NCI-H128 (cell line): ENCODE results near the gene MARCOL.

Experiments used
- DNase-seq: peaks from one replicate; lab custom pipeline; 2025; ENCODE audit not compliant: unreplicated experiment; lab: John Stamatoyannopoulos, UW

Gene MARCOL

GRCh38 chr5:148238418-148238794, at the start of gene MARCOL:
TSS of gene MARCOL (plus strand) at chr5:148238525. CDS start at chr5:148238598, 73 bp downstream.
- DNase-seq = no peak

DNA sequence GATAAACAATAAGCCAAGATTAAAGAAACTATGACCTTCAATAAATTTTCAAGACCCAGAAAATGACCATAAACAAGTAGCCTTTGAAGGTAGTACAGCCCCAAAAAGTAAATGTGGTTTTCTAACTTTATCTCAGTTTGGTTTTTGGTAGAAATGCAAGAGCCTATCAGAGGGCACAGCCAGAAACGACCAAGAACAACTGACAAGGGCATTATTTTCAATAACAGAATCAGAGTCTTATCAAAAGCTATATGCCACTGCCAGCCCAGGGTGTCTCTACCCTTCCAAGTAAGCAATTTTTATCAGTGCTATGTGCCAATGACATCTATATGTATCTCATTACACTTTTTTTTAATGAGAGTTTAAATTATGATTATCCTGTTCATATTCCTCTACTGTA, 47.3 kb upstream of the MARCOL start:
- DNase-seq = no peak

- DNase-seq = no peak
These were observed 45.1 kb upstream of the MARCOL start for GRCh38 chr5:148193202-148193601.

DNA sequence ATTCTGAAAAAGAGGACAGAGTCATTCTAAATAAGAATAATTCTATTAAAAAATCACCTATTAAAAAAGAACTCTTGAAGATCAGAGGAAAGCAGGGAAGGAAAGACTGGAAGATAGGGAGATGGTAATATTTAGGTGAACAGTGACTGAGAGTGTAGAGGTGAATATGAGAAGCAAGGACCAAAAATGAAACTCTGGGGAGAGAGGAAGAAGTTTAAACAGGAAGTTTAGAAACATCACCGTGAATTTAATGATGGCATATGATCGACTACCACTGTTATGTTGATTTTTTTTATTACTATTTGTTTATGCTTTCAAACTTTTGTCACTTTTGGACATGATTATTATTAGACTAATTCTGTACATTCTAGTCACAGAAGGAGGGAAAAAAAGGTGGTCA, 37.2 kb upstream of the MARCOL start:
- no peak for DNase-seq

DNA sequence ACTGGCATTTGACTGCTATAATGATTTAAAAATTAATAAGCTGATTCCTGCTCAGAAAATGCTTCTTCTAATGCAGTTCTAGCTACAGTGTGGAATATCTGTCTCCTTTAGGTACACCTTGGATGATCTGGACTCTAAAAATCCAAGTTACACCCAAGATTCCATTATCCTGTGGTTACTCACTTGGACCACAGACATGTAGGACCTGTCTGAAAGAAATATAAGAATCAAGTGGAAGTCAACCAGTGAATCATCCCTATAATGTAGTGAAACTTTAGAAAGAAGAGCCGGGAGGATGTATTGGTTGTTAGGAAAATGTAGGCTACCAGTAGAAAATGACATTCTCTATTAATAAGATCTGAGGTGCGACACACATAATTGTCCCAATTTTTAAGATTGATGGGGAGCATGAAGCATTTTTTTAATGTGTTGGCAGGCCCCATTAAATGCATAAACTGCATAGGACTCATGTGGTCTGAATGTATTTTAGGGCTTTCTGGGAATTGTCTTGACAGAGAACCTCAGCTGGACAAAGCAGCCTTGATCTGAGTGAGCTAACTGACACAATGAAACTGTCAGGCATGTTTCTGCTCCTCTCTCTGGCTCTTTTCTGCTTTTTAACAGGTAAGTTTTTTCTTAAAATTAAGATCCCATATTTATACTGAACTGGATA, 35.7 kb upstream of the MARCOL start, which contains the start of gene SPINK6:
TSS of gene SPINK6 (plus strand) at position 512 of the 673 bp plus-strand sequence. CDS start at position 567, 55 bp downstream.
- DNase-seq = no peak

DNA sequence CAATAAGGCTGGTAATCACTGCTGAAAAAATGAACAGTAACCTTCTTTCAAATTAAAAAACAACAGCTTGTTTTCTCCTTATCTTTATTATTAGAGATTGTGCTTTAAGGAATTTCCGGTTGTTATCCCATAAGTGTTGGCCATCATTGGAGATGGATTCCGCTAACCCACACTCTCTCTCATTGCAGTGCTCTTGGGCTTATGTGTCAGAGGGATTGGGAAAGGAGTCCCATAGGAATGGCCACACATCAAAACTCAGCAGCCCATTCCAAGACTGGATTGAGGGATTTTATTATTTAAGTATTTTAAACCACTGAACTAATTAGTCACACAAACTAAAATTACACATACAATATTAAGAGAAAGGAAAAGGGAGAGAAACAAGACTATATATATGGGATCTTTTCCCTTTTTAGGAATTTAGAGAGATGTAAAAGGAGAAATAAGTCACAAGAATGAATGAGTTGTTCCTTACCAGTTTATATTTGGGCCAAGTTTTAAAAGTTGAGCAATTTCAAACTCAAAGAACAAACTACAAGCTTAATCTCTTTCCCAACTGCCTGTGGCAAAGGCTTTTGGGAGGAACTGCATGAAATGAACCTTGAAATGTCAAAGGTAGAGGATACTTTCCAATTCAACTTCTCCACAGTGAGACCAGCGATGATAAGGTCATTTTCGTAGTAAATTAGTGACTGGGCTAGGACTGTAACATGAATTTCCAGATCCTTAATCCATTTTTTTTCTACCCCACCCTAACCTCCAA, 33.1 kb upstream of the MARCOL start:
- no peak for DNase-seq

- no peak for DNase-seq
These were observed 32.5 kb upstream of the MARCOL start for GRCh38 chr5:148205865-148206264.

DNA sequence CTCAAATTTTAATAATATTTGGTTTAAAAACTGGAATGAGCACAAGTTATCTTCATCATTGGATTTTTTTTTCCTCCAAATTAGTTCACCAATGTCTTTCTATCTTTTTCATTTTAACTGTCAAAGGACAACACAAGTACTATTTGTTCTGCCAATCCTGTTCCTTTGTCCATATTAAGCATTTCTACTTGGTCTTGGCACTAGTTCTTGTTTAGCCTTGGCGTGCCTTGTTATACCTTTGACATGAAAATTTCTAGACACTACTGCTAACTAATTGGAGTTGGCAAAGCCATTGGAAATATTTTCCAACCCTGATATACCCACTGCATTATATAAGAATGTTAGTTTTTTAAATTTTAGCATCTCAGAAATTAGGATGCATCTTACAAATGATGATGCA, 31.7 kb upstream of the MARCOL start:
- no peak for DNase-seq

DNA sequence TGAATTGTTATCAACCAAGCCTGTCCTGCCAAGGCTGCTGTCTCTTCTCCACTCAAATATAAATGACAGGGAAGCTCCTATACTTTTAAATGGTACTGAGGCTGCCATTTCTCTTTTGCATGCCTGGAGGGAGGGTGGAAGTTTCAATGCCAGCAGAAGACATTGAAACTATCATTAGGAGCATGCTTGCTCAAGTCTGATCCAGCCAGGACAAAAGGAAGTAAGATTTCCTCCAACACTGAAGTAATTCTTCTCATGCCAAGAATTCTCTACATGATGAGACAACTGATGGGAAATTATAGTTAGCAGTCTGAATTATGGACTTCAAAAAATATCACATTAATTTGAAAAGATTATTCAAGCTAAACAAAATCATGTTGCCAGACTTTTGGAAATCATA, 30.1 kb upstream of the MARCOL start:
- no peak for DNase-seq

- no peak for DNase-seq
These were observed 29.1 kb upstream of the MARCOL start for GRCh38 chr5:148209151-148209770.

- no peak for DNase-seq
These were observed 23.6 kb upstream of the MARCOL start for GRCh38 chr5:148214665-148215185.

- DNase-seq = no peak
These were observed 16.8 kb upstream of the MARCOL start for GRCh38 chr5:148221508-148221907.

- DNase-seq = no peak
These were observed 14.1 kb upstream of the MARCOL start for GRCh38 chr5:148224117-148224742.

DNA sequence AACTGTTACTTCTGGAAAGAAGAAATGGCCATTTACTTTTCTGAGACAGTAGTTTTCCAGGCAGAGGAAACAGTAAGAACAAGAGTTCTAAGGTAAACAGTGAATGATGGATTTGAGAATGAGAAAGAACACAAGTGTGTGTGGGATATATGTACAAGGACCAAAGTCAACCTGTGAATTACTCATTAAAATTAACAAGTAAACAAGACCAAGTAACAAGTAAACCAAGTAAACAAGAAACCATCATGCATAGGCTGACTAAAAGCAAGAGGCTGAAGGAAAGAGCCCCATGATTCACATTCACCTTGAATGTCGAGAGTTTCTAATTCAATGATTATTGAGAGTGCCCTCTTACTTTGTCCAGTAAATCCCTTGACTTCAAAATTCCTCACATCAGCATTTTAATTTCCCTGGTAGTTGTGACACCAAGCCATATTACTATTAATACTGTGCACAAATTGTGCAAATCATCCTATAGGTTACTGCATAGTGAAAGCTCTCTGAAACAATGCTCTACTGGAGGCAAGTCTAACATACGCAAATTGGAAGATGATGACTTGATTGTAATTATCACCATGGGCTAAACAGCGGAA, 9.8 kb upstream of the MARCOL start:
- DNase-seq = no peak

GRCh38 chr5:148229840-148230239, 8.5 kb upstream of the MARCOL start:
- DNase-seq = no peak

- DNase-seq = no peak
These were observed 8.1 kb upstream of the MARCOL start for GRCh38 chr5:148230240-148230639.

DNA sequence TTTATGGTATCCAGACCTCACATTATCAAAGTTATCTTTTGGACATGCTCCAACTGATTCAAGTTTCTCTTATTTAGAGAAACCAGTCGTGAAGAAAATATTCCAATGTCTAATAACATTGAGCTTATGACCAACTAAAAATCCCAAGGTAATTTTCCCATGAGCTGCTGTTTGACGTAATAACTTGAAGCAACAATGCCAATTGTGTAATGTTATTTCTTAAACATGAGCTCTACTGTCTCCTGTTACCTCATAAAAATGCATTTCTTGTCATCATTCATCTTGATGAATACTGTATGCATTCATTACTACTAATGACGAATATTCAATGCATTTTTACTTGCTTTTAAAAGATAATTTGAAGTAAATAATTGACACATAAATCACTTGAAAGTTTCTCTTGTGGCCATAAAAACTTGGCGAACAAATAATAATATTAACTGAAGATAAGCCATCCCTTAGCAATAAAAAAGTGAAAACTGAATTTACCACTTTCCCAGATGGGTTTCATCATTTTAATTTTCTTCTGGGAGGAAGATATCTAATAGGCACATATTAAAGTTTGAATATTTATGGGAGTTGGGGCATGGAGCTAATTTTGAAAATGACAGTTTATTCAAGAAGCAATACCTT, 424 bp upstream of the MARCOL start:
- no peak for DNase-seq

- no peak for DNase-seq
These were observed 10.6 kb downstream of the MARCOL start for GRCh38 chr5:148248894-148249293.

DNA sequence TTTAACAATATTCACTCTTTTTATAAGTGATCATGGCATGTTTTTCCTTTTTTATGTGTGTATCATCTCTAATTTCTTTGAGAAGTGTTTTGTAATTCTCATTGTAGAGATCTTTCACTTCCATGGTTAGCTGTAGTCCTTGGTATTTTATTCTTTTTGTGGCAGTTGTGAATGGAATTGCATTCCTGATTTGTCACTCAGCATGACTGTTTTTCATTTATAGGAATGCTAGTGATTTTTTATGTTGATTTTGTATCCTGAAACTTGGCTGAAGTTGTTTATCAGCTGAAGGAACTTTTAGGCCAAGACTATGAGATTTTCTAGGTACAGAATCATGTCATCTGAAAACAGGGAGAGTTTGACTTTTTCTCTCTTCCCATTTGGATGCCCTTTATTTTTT, 17.1 kb downstream of the MARCOL start:
- DNase-seq = no peak

- no peak for DNase-seq
These were observed 21.0 kb downstream of the MARCOL start for GRCh38 chr5:148259288-148259687.

- no peak for DNase-seq
These were observed 22.9 kb downstream of the MARCOL start for GRCh38 chr5:148261221-148261620.
